ENCODE measurements around the gene PCDH7. TPM values are rescaled to one million over a fixed set of nuclear protein-coding genes. Genes with fewer than 3 reads are reported as not detected.
A peak's percentile ranks its signal among the peaks of the same experiment; 100 is the strongest.

Gene PCDH7
- total RNA-seq, 1 donor from 2014 or later = 11.3 TPM

GRCh38 chr4:30726090-30726675 is 6.0 kb downstream of the PCDH7 start:
- DNase-seq (ENCODE audit: extremely low read depth, low read depth, low spot score) = no peak

- DNase-seq (ENCODE audit: extremely low read depth, low read depth, low spot score) = no peak
Measured at GRCh38 chr4:30727409-30727808, 7.2 kb downstream of the PCDH7 start.

- no peak for DNase-seq (ENCODE audit: extremely low read depth, low read depth, low spot score)
Measured at GRCh38 chr4:30728311-30728710, 8.1 kb downstream of the PCDH7 start.

GRCh38 chr4:30743897-30744296 is 23.7 kb downstream of the PCDH7 start:
- DNase-seq (ENCODE audit: extremely low read depth, low read depth, low spot score) = no peak

GRCh38 chr4:30744386-30744785 is 24.2 kb downstream of the PCDH7 start:
- DNase-seq (ENCODE audit: extremely low read depth, low read depth, low spot score) = no peak

GRCh38 chr4:30744957-30745640 is 24.9 kb downstream of the PCDH7 start:
- no peak for DNase-seq (ENCODE audit: extremely low read depth, low read depth, low spot score)

- no peak for DNase-seq (ENCODE audit: extremely low read depth, low read depth, low spot score)
Measured at GRCh38 chr4:30746735-30747134, 26.6 kb downstream of the PCDH7 start.

GRCh38 chr4:30753316-30753715 is 33.1 kb downstream of the PCDH7 start:
- DNase-seq (ENCODE audit: extremely low read depth, low read depth, low spot score) = no peak

- no peak for DNase-seq (ENCODE audit: extremely low read depth, low read depth, low spot score)
Measured at GRCh38 chr4:30754021-30754420, 33.9 kb downstream of the PCDH7 start.

GRCh38 chr4:30755346-30755745 is 35.2 kb downstream of the PCDH7 start:
- DNase-seq (ENCODE audit: extremely low read depth, low read depth, low spot score) = no peak

- no peak for DNase-seq (ENCODE audit: extremely low read depth, low read depth, low spot score)
Measured at GRCh38 chr4:30756553-30756952, 36.4 kb downstream of the PCDH7 start.

- DNase-seq (ENCODE audit: extremely low read depth, low read depth, low spot score) = no peak
Measured at GRCh38 chr4:30757357-30757756, 37.2 kb downstream of the PCDH7 start.

GRCh38 chr4:30760551-30760950 is 40.4 kb downstream of the PCDH7 start:
- no peak for DNase-seq (ENCODE audit: extremely low read depth, low read depth, low spot score)

- DNase-seq (ENCODE audit: extremely low read depth, low read depth, low spot score) = no peak
Measured at GRCh38 chr4:30763321-30763727, 43.2 kb downstream of the PCDH7 start.

GRCh38 chr4:30765022-30765421 is 44.9 kb downstream of the PCDH7 start:
- no peak for DNase-seq (ENCODE audit: extremely low read depth, low read depth, low spot score)

GRCh38 chr4:30767147-30767845 is 47.1 kb downstream of the PCDH7 start:
- DNase-seq (ENCODE audit: extremely low read depth, low read depth, low spot score) = no peak

GRCh38 chr4:30768277-30768676 is 48.1 kb downstream of the PCDH7 start:
- DNase-seq (ENCODE audit: extremely low read depth, low read depth, low spot score) = no peak

- no peak for DNase-seq (ENCODE audit: extremely low read depth, low read depth, low spot score)
Measured at GRCh38 chr4:30769093-30769492, 48.9 kb downstream of the PCDH7 start.

- peak; percentile 84 for DNase-seq (ENCODE audit: extremely low read depth, low read depth, low spot score)
Measured at GRCh38 chr4:30770049-30770549, 49.9 kb downstream of the PCDH7 start.

GRCh38 chr4:30770812-30771211 is 50.6 kb downstream of the PCDH7 start:
- no peak for DNase-seq (ENCODE audit: extremely low read depth, low read depth, low spot score)

GRCh38 chr4:30776451-30776850 is 56.3 kb downstream of the PCDH7 start:
- no peak for DNase-seq (ENCODE audit: extremely low read depth, low read depth, low spot score)

- DNase-seq (ENCODE audit: extremely low read depth, low read depth, low spot score) = no peak
Measured at GRCh38 chr4:30776921-30777415, 56.8 kb downstream of the PCDH7 start.

Data from glomerular endothelial cell (primary cell).